ENCODE results near the gene MAST4. TPM values are rescaled to one million over a fixed set of nuclear protein-coding genes. Genes with fewer than 3 reads are reported as not detected.

Gene MAST4
- total and polyA plus RNA-seq, 2 of the 13 experiments (the other 11 are each of a cell fraction or from before 2014, with no cell fraction given): 3.4 to 3.7 TPM

- TF ChIP-seq ZMAT5 (CRISPR knock-in tag; IDR thresholded peaks at IDR 0.05; ENCODE audit: borderline replicate concordance, low read depth) (no peak), ZNF574 (CRISPR knock-in tag; IDR thresholded peaks at IDR 0.05) (peak; percentile 50; the same call in 1 of the 2 replicates), ZNF800 (CRISPR knock-in tag; IDR thresholded peaks at IDR 0.05) (no peak), ONECUT2 (CRISPR knock-in tag; IDR thresholded peaks at IDR 0.05) (peak; percentile 79), PBX2 (CRISPR knock-in tag; IDR thresholded peaks at IDR 0.05) (no peak), BATF2 (CRISPR knock-in tag; IDR thresholded peaks at IDR 0.05) (no peak), NR2F1 (CRISPR knock-in tag; IDR thresholded peaks at IDR 0.05) (peak; percentile 53 to 73; a peak in 3 of 4 replicates), ZNF362 (CRISPR knock-in tag; IDR thresholded peaks at IDR 0.05; ENCODE audit: borderline replicate concordance) (peak; percentile 94), USF2 (IDR thresholded peaks at IDR 0.05; ENCODE audit: low read depth, low read length) (no peak; the same call in 1 of the 2 replicates), USF2 (CRISPR knock-in tag; IDR thresholded peaks at IDR 0.05; ENCODE audit: borderline replicate concordance) (0 out of 2 replicates have a peak, but pooled peaks have one; percentile 36), HNF1B (CRISPR knock-in tag; IDR thresholded peaks at IDR 0.05) (0 out of 2 replicates have a peak, but pooled peaks have one; percentile 23), DMAP1 (CRISPR knock-in tag; IDR thresholded peaks at IDR 0.05) (0 out of 2 replicates have a peak, but pooled peaks have one; percentile 38), NONO (IDR thresholded peaks at IDR 0.05) (no peak), NONO (CRISPR knock-in tag; conservative IDR thresholded peaks at IDR 0.05) (peak; percentile 47; the same call in 1 of the 2 replicates), ZNF644 (CRISPR knock-in tag; IDR thresholded peaks at IDR 0.05; ENCODE audit: low read depth) (peak; percentile 75)
Observed at GRCh38 chr5:67095346-67096171, 499.4 kb downstream of the MAST4 start (continued).

All from HepG2 (cell line).